K562 (cell line): ENCODE results near the gene TMEM30A.

ENCODE experiments used
- ARNT ChIP-seq, 2 experiments: fragments of 450-650 bp; IDR thresholded peaks; 2 replicates each; pipeline ENCODE4 v1.6.1; 2016; ENCODE audit warnings: mild to moderate bottlenecking in 1 of 2
- BHLHE40 ChIP-seq: IDR thresholded peaks from 2 replicates; pipeline ENCODE4 v1.6.1; 2011; ENCODE audit warnings: low read length, improper control_type of control experiment
- COPS2 ChIP-seq: fragments of 450-650 bp; conservative IDR thresholded peaks from 2 replicates; pipeline ENCODE4 v1.6.1; 2016; ENCODE audit warnings: mild to moderate bottlenecking, moderate library complexity
- DDX20 ChIP-seq: fragments of 450-650 bp; IDR thresholded peaks from 2 replicates; pipeline ENCODE4 v1.6.1; 2016; ENCODE audit warnings: missing genetic modification characterization, low read depth, mild to moderate bottlenecking, missing compliant biosample characterization, moderate library complexity
- MCM5 ChIP-seq: fragments of 450-650 bp; IDR thresholded peaks from 2 replicates; pipeline ENCODE4 v1.6.1; 2016; ENCODE audit warnings: low read depth
- POLR2G ChIP-seq: fragments of 200-400 bp; formaldehyde crosslinking; IDR thresholded peaks from 2 replicates; pipeline ENCODE4 v1.6.1; 2017; ENCODE audit warnings: low read depth, mild to moderate bottlenecking, antibody characterized with exemption, low read length, moderate library complexity
- RFX5 ChIP-seq: IDR thresholded peaks from 2 replicates; pipeline ENCODE4 v1.6.1; 2011; ENCODE audit warnings: low read depth, mild to moderate bottlenecking, improper control_type of control experiment, low read length
- TCF7L2 ChIP-seq: fragments of 150-350 bp; IDR thresholded peaks from 2 replicates; pipeline ENCODE4 v1.6.1; 2016; ENCODE audit warnings: low read depth, mild to moderate bottlenecking, low read length, moderate library complexity
- WHSC1 ChIP-seq: IDR thresholded peaks from one replicate; pipeline ENCODE4 v1.6.1; 2012; ENCODE audit warnings: low read length, control low read depth, inconsistent platforms
- TF ChIP-seq, protein P1 (sequence below): fragments of 450-650 bp; IDR thresholded peaks from 2 replicates; pipeline ENCODE4 v1.6.1; 2018; ENCODE audit not compliant: partially characterized antibody
- TF ChIP-seq, protein P2 (sequence below): fragments of 250-450 bp; sonication (Bioruptor Pico); IDR thresholded peaks from 2 replicates; pipeline ENCODE4 v1.5.0; 2020; ENCODE audit warnings: mild to moderate bottlenecking, borderline replicate concordance
- TF ChIP-seq, protein P3 (sequence below), 2 experiments: fragments of 450-650 bp in 1 of 2; IDR thresholded peaks; 2 replicates each; pipeline ENCODE4 v1.6.1; 2011 to 2017; ENCODE audit warnings: low read depth in 2 of 2, antibody characterized with exemption in 1 of 2, borderline replicate concordance in 1 of 2, low read length in 1 of 2, mild to moderate bottlenecking in 1 of 2, mixed read lengths in 1 of 2; ENCODE audit not compliant: control insufficient read depth in 1 of 2

DNA sequence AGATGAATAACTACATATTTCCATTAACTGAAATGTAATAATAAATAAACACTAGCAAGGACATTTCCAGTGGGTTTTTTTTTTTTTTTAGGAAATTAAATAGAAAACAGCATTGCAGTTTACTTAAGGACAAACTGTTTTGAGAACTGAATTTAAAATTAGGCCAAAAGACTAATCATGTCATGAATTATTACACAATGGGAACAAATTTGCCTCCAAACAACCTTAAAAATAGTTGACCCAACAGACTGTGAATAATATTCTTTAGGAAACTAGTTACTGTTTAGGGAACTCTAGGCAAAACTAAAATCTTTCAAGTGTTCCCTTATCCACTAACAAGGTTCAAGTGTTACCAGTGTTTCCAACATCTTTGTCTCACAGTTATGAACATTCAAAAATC is 62.3 kb downstream of the TMEM30A start:
- TF ChIP-seq ARNT (IDR thresholded peaks at IDR 0.05) (no peak), DDX20 (tag) (no peak), POLR2G (no peak), BHLHE40 (no peak), MCM5 (no peak), RFX5 (no peak), COPS2 (no peak), WHSC1 (no peak), TCF7L2 (no peak)
- TF ChIP-seq, protein P1, sequence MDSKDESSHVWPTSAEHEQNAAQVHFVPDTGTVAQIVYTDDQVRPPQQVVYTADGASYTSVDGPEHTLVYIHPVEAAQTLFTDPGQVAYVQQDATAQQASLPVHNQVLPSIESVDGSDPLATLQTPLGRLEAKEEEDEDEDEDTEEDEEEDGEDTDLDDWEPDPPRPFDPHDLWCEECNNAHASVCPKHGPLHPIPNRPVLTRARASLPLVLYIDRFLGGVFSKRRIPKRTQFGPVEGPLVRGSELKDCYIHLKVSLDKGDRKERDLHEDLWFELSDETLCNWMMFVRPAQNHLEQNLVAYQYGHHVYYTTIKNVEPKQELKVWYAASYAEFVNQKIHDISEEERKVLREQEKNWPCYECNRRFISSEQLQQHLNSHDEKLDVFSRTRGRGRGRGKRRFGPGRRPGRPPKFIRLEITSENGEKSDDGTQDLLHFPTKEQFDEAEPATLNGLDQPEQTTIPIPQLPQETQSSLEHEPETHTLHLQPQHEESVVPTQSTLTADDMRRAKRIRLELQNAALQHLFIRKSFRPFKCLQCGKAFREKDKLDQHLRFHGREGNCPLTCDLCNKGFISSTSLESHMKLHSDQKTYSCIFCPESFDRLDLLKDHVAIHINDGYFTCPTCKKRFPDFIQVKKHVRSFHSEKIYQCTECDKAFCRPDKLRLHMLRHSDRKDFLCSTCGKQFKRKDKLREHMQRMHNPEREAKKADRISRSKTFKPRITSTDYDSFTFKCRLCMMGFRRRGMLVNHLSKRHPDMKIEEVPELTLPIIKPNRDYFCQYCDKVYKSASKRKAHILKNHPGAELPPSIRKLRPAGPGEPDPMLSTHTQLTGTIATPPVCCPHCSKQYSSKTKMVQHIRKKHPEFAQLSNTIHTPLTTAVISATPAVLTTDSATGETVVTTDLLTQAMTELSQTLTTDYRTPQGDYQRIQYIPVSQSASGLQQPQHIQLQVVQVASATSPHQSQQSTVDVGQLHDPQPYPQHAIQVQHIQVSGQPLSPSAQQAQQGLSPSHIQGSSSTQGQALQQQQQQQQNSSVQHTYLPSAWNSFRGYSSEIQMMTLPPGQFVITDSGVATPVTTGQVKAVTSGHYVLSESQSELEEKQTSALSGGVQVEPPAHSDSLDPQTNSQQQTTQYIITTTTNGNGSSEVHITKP: no peak
- TF ChIP-seq, protein P2, sequence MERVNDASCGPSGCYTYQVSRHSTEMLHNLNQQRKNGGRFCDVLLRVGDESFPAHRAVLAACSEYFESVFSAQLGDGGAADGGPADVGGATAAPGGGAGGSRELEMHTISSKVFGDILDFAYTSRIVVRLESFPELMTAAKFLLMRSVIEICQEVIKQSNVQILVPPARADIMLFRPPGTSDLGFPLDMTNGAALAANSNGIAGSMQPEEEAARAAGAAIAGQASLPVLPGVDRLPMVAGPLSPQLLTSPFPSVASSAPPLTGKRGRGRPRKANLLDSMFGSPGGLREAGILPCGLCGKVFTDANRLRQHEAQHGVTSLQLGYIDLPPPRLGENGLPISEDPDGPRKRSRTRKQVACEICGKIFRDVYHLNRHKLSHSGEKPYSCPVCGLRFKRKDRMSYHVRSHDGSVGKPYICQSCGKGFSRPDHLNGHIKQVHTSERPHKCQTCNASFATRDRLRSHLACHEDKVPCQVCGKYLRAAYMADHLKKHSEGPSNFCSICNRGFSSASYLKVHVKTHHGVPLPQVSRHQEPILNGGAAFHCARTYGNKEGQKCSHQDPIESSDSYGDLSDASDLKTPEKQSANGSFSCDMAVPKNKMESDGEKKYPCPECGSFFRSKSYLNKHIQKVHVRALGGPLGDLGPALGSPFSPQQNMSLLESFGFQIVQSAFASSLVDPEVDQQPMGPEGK (CRISPR knock-in tag): no peak
- TF ChIP-seq, protein P3, sequence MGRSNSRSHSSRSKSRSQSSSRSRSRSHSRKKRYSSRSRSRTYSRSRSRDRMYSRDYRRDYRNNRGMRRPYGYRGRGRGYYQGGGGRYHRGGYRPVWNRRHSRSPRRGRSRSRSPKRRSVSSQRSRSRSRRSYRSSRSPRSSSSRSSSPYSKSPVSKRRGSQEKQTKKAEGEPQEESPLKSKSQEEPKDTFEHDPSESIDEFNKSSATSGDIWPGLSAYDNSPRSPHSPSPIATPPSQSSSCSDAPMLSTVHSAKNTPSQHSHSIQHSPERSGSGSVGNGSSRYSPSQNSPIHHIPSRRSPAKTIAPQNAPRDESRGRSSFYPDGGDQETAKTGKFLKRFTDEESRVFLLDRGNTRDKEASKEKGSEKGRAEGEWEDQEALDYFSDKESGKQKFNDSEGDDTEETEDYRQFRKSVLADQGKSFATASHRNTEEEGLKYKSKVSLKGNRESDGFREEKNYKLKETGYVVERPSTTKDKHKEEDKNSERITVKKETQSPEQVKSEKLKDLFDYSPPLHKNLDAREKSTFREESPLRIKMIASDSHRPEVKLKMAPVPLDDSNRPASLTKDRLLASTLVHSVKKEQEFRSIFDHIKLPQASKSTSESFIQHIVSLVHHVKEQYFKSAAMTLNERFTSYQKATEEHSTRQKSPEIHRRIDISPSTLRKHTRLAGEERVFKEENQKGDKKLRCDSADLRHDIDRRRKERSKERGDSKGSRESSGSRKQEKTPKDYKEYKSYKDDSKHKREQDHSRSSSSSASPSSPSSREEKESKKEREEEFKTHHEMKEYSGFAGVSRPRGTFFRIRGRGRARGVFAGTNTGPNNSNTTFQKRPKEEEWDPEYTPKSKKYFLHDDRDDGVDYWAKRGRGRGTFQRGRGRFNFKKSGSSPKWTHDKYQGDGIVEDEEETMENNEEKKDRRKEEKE (IDR thresholded peaks at IDR 0.05; ENCODE audit: borderline replicate concordance in 1 of 2, control insufficient read depth in 1 of 2, low read depth in 2 of 2, low read length in 1 of 2): no peak
